B cell (primary cell): Measurements from ENCODE around the gene BRD4.

Experiments used
- CTCF ChIP-seq: fragments of 200-600 bp; IDR thresholded peaks from one replicate; pipeline ENCODE4 v1.8.0; 2022; ENCODE audit warnings: antibody characterized with exemption, mild to moderate bottlenecking
- EZH2 ChIP-seq: IDR thresholded peaks from 2 replicates; pipeline ENCODE4 v1.6.1; 2012; ENCODE audit warnings: borderline replicate concordance, low read depth, mild to moderate bottlenecking, moderate library complexity, low read length; ENCODE audit not compliant: insufficient read depth, poor library complexity, severe bottlenecking

GRCh38 chr19:15198951-15199660 lies 133.2 kb downstream of the BRD4 start:
- TF ChIP-seq CTCF (no peak), EZH2 (no peak)
